Upper lobe of left lung (tissue), 4 donors: ENCODE results near the gene ADH6.

Experiments used
- EP300 ChIP-seq, 4 donors: sonication (generic); formaldehyde crosslinking; IDR thresholded peaks; one replicate each; pipeline ENCODE4 v1.5.1; 2017; ENCODE audit warnings: antibody characterized with exemption in 4 of 4, control low read depth in 2 of 4
- POLR2A ChIP-seq, 4 donors: fragments of 450-650 bp; IDR thresholded peaks; one replicate each; pipeline ENCODE4 v1.5.1; 2016 to 2017; ENCODE audit warnings: antibody characterized with exemption in 4 of 4, mild to moderate bottlenecking in 2 of 4
- POLR2AphosphoS5 ChIP-seq, 2 donors: sonication (generic); formaldehyde crosslinking; IDR thresholded peaks; one replicate each; pipeline ENCODE4 v1.5.1; 2017; ENCODE audit warnings: antibody characterized with exemption in 2 of 2
- TF ChIP-seq, protein P1 (sequence below), 6 experiments: fragments of 450-650 bp in 4 of 6; fragments of 200-600 bp in 2 of 6; sonication (generic) in 2 of 6; IDR thresholded peaks; one replicate each; pipeline ENCODE4 v1.5.1; 2016 to 2019; ENCODE audit warnings: antibody characterized with exemption in 6 of 6

DNA sequence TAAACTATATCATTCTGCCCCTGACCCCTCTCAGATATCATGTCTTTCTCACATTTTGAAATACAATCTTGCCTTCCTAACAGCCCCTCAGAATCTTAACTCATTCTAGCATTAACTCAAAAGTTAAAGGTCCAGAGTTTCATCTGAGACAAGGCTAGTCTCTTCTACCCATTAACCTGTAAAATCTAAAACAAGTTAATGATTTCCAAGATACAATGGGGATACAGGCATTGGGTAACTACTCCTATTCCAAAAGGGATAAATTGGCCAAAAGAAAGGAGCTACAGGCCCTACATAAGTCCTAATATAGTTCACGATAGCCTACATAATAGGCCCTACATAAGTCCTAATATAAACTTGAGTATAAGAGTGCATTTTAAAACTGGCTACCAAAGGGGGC, 18.9 kb downstream of the ADH6 start:
- TF ChIP-seq, protein P1, sequence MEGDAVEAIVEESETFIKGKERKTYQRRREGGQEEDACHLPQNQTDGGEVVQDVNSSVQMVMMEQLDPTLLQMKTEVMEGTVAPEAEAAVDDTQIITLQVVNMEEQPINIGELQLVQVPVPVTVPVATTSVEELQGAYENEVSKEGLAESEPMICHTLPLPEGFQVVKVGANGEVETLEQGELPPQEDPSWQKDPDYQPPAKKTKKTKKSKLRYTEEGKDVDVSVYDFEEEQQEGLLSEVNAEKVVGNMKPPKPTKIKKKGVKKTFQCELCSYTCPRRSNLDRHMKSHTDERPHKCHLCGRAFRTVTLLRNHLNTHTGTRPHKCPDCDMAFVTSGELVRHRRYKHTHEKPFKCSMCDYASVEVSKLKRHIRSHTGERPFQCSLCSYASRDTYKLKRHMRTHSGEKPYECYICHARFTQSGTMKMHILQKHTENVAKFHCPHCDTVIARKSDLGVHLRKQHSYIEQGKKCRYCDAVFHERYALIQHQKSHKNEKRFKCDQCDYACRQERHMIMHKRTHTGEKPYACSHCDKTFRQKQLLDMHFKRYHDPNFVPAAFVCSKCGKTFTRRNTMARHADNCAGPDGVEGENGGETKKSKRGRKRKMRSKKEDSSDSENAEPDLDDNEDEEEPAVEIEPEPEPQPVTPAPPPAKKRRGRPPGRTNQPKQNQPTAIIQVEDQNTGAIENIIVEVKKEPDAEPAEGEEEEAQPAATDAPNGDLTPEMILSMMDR (IDR thresholded peaks at IDR 0.05): no peak
- no peak for TF ChIP-seq POLR2A (IDR thresholded peaks at IDR 0.05)
- TF ChIP-seq EP300 (IDR thresholded peaks at IDR 0.05): no peak
- no peak for TF ChIP-seq POLR2AphosphoS5 (IDR thresholded peaks at IDR 0.05)
